ENCODE measurements around the gene DEFB113.

The DEFB113 gene

DNA sequence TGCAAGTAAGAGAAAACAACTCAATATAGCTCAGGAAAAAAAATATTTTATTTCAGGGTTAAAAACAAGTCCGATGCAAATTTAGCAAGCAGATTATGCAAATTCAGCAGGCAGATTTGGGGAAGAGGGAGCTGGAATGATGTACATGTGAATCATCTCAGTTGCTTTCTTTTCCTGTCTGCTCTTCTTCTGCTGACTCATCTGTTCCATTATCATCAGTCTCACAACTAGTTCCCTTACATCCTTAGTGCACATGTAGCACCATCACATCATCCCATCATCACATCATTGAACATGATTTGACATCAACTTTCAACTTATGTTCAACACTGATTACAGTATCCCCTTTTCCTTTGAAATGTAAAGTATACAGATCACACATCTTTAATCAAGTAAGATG is 11.5 kb upstream of the DEFB113 start:
- Histone ChIP-seq H3K23ac (ENCODE audit: low read length) (no peak overlapping the region), H3K4me1 (ENCODE audit: control insufficient read depth in 1 of 2, insufficient read depth in 2 of 2, low read length in 2 of 2) (no peaks in the 10 kb centered on the region), H3K27me3 (ENCODE audit: insufficient read depth, low read length) (no peaks in the 10 kb centered on the region), H3K27ac (ENCODE audit: low read depth, low read length) (no peak overlapping the region), H3K79me1 (ENCODE audit: low read length) (no peaks in the 10 kb centered on the region), H3K36me3 (ENCODE audit: control insufficient read depth in 1 of 2, insufficient read depth in 2 of 2, low read length in 2 of 2) (no peaks in the 10 kb centered on the region), H3K18ac (ENCODE audit: low read length) (no peak overlapping the region), H4K91ac (ENCODE audit: low read depth, low read length) (no peak overlapping the region), H3K79me2 (ENCODE audit: control insufficient read depth, insufficient read depth, low read length, poor library complexity) (no peaks in the 10 kb centered on the region), H3K4me3 (ENCODE audit: low read depth, low read length) (no peak overlapping the region), H2BK120ac (ENCODE audit: insufficient read depth, low read length, poor library complexity) (no peak overlapping the region), H2BK12ac (ENCODE audit: low read length) (no peak overlapping the region), H4K12ac (ENCODE audit: low read depth, low read length) (no peak overlapping the region), H3K9ac (ENCODE audit: low read length) (no peak overlapping the region), H2BK5ac (ENCODE audit: low read depth, low read length, poor library complexity) (no peak overlapping the region), H4K8ac (ENCODE audit: low read depth, low read length) (no peak overlapping the region), H3K4ac (ENCODE audit: low read depth, low read length) (no peak overlapping the region), H3K4me2 (ENCODE audit: low read length) (no peak overlapping the region), H2AK5ac (ENCODE audit: low read length) (no peak overlapping the region), H2AFZ (ENCODE audit: insufficient read depth, low read length, poor library complexity) (no peak overlapping the region), H3K9me3 (ENCODE audit: insufficient read depth, low read depth, low read length) (no peaks in the 10 kb centered on the region), H3K14ac (ENCODE audit: low read length) (no peak overlapping the region)
- no peak for DNase-seq
- no CpG with 5 or more reads among the region's 1 CpG for WGBS (ENCODE audit: extremely low coverage, insufficient coverage, insufficient read length)

DNA sequence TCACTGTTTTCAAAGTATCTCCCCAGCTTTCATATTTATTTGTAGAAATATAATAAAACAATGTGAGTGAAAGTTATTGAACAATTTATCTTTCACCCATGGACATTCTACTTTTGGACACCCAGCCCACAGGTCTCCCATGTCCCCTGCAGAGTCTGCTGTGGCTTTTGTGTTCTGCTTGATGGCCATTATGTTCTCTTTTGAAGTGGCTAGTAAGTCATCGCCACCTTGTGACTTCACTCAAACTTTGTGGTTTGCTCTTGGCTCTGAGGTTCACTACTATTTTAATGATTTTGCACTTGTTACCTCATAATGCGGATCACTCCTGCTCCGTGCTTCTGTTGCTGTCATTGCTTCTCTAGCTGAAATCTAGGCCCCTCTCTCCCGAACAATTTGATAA is 10.2 kb upstream of the DEFB113 start:
- Histone ChIP-seq H2BK120ac (ENCODE audit: insufficient read depth, low read length, poor library complexity) (no peak overlapping the region), H3K36me3 (ENCODE audit: control insufficient read depth in 1 of 2, insufficient read depth in 2 of 2, low read length in 2 of 2) (no peaks in the 10 kb centered on the region), H3K4me1 (ENCODE audit: control insufficient read depth in 1 of 2, insufficient read depth in 2 of 2, low read length in 2 of 2) (no peaks in the 10 kb centered on the region), H4K12ac (ENCODE audit: low read depth, low read length) (no peak overlapping the region), H4K8ac (ENCODE audit: low read depth, low read length) (no peak overlapping the region), H3K4ac (ENCODE audit: low read depth, low read length) (no peak overlapping the region), H3K23ac (ENCODE audit: low read length) (no peak overlapping the region), H3K18ac (ENCODE audit: low read length) (no peak overlapping the region), H3K14ac (ENCODE audit: low read length) (no peak overlapping the region), H2AFZ (ENCODE audit: insufficient read depth, low read length, poor library complexity) (no peak overlapping the region), H3K79me2 (ENCODE audit: control insufficient read depth, insufficient read depth, low read length, poor library complexity) (no peaks in the 10 kb centered on the region), H3K27me3 (ENCODE audit: insufficient read depth, low read length) (no peaks in the 10 kb centered on the region), H2BK12ac (ENCODE audit: low read length) (no peak overlapping the region), H3K4me2 (ENCODE audit: low read length) (no peak overlapping the region), H3K79me1 (ENCODE audit: low read length) (no peaks in the 10 kb centered on the region), H4K91ac (ENCODE audit: low read depth, low read length) (no peak overlapping the region), H3K4me3 (ENCODE audit: low read depth, low read length) (no peak overlapping the region), H2BK5ac (ENCODE audit: low read depth, low read length, poor library complexity) (no peak overlapping the region), H3K9me3 (ENCODE audit: insufficient read depth, low read depth, low read length) (no peaks in the 10 kb centered on the region), H3K27ac (ENCODE audit: low read depth, low read length) (no peak overlapping the region), H2AK5ac (ENCODE audit: low read length) (no peak overlapping the region), H3K9ac (ENCODE audit: low read length) (no peak overlapping the region)
- DNase-seq = no peak
- no CpG with 5 or more reads among the region's 4 CpGs for WGBS (ENCODE audit: extremely low coverage, insufficient coverage, insufficient read length)

DNA sequence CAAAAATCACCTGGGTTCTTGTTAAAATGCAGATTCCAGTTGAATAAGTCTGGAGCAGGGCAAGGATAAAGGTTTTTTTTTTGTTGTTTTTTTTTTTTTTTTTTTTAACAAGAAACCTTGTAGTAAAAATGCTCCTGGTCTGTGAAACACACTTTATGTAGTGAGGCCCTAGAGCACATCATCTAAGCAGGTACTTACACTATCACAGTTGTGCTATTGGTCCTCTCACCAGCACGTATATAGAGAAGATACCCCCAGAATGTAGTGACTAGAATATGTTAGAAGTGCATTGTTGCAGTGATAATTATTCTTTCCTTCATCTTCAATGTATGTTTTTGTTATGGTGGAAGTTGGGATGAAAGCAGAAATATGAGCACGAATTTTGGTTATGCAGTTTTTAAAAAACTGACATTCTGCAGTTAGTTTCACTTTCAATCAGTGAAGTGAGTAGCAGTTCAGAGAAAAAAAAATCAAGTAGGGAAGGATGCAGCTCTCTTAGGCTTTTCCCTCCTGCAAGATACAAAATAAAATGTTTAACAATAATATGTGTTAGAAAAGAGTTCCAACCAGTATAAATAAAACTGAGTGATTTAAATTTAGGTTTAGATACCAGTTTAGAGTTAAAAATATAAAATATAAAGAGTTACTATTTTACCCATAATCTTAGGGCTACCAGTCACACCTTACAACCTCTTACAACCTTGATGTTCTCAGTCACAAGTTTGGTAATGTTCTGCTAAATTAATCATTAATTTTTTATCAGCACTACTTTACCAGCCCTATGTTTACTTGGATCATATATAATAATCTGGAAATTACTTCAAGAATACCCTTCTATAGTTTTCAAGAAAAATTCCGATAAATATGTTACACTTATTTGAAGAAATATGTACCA is 9.2 kb upstream of the DEFB113 start:
- Histone ChIP-seq H3K79me1 (ENCODE audit: low read length) (no peaks in the 10 kb centered on the region), H3K27me3 (ENCODE audit: insufficient read depth, low read length) (no peaks in the 10 kb centered on the region), H2AFZ (ENCODE audit: insufficient read depth, low read length, poor library complexity) (no peak overlapping the region), H2BK12ac (ENCODE audit: low read length) (no peak overlapping the region), H4K8ac (ENCODE audit: low read depth, low read length) (no peak overlapping the region), H3K4me1 (ENCODE audit: control insufficient read depth in 1 of 2, insufficient read depth in 2 of 2, low read length in 2 of 2) (no peaks in the 10 kb centered on the region), H3K9ac (ENCODE audit: low read length) (no peak overlapping the region), H3K14ac (ENCODE audit: low read length) (no peak overlapping the region), H4K12ac (ENCODE audit: low read depth, low read length) (no peak overlapping the region), H3K4ac (ENCODE audit: low read depth, low read length) (no peak overlapping the region), H3K79me2 (ENCODE audit: control insufficient read depth, insufficient read depth, low read length, poor library complexity) (no peaks in the 10 kb centered on the region), H4K91ac (ENCODE audit: low read depth, low read length) (no peak overlapping the region), H2AK5ac (ENCODE audit: low read length) (no peak overlapping the region), H3K23ac (ENCODE audit: low read length) (no peak overlapping the region), H3K4me2 (ENCODE audit: low read length) (no peak overlapping the region), H2BK120ac (ENCODE audit: insufficient read depth, low read length, poor library complexity) (no peak overlapping the region), H3K4me3 (ENCODE audit: low read depth, low read length) (no peak overlapping the region), H3K18ac (ENCODE audit: low read length) (no peak overlapping the region), H2BK5ac (ENCODE audit: low read depth, low read length, poor library complexity) (no peak overlapping the region), H3K9me3 (ENCODE audit: insufficient read depth, low read depth, low read length) (no peaks in the 10 kb centered on the region), H3K27ac (ENCODE audit: low read depth, low read length) (no peak overlapping the region), H3K36me3 (ENCODE audit: control insufficient read depth in 1 of 2, insufficient read depth in 2 of 2, low read length in 2 of 2) (no peaks in the 10 kb centered on the region)
- no CpG with 5 or more reads among the region's 3 CpGs for WGBS (ENCODE audit: extremely low coverage, insufficient coverage, insufficient read length)
- no peak for DNase-seq

DNA sequence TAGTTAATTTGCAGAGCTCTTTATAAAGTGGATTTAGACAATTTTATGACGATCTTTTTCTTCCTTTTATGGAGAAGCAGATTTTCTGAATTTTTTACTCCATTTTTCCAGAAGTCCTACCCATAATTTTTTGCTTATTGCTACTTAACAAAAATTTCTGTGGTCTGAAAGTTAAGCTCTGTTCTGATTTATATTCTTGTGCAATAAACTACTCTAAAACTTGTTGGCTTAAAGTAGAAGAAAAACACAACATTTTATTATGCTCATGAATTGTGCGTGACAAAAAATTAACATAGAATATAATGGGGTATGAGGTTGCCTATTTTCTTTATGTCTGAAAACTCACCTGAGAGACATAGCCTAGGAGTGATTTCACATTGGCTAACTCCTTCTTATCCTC is 2.6 kb downstream of the DEFB113 start:
- Histone ChIP-seq H4K12ac (ENCODE audit: low read depth, low read length) (no peak overlapping the region), H3K79me1 (ENCODE audit: low read length) (no peaks in the 10 kb centered on the region), H3K9ac (ENCODE audit: low read length) (no peak overlapping the region), H4K8ac (ENCODE audit: low read depth, low read length) (no peak overlapping the region), H3K4ac (ENCODE audit: low read depth, low read length) (no peak overlapping the region), H3K14ac (ENCODE audit: low read length) (no peak overlapping the region), H2BK5ac (ENCODE audit: low read depth, low read length, poor library complexity) (no peak overlapping the region), H3K4me1 (ENCODE audit: control insufficient read depth in 1 of 2, insufficient read depth in 2 of 2, low read length in 2 of 2) (no peaks in the 10 kb centered on the region), H4K91ac (ENCODE audit: low read depth, low read length) (no peak overlapping the region), H2AFZ (ENCODE audit: insufficient read depth, low read length, poor library complexity) (no peak overlapping the region), H3K36me3 (ENCODE audit: control insufficient read depth in 1 of 2, insufficient read depth in 2 of 2, low read length in 2 of 2) (no peaks in the 10 kb centered on the region), H3K23ac (ENCODE audit: low read length) (no peak overlapping the region), H3K4me2 (ENCODE audit: low read length) (no peak overlapping the region), H2BK12ac (ENCODE audit: low read length) (no peak overlapping the region), H3K18ac (ENCODE audit: low read length) (no peak overlapping the region), H3K27ac (ENCODE audit: low read depth, low read length) (no peak overlapping the region), H2BK120ac (ENCODE audit: insufficient read depth, low read length, poor library complexity) (no peak overlapping the region), H3K79me2 (ENCODE audit: control insufficient read depth, insufficient read depth, low read length, poor library complexity) (no peaks in the 10 kb centered on the region), H3K27me3 (ENCODE audit: insufficient read depth, low read length) (no peaks in the 10 kb centered on the region), H2AK5ac (ENCODE audit: low read length) (no peak overlapping the region), H3K9me3 (ENCODE audit: insufficient read depth, low read depth, low read length) (no peaks in the 10 kb centered on the region), H3K4me3 (ENCODE audit: low read depth, low read length) (no peak overlapping the region)
- DNase-seq = no peak
- WGBS (ENCODE audit: extremely low coverage, insufficient coverage, insufficient read length) = no CpG with 5 or more reads among the region's 2 CpGs

Data from trophoblast cell (in vitro differentiated cells and primary cell).